GM21723 (cell line): ENCODE measurements around the gene PLXNA2.

ENCODE experiments used
- ATAC-seq: cut with Tn5 transposase; IDR thresholded peaks from one replicate; pipeline ENCODE4 v1.9.1; 2021; ENCODE audit warnings: mild to moderate bottlenecking, moderate library complexity; ENCODE audit not compliant: unreplicated experiment

Gene PLXNA2

GRCh38 chr1:208126108-208126507 is 118.1 kb downstream of the PLXNA2 start:
- ATAC-seq = no peak

- ATAC-seq = no peak
Measured at GRCh38 chr1:208122612-208123358, 121.4 kb downstream of the PLXNA2 start.

DNA sequence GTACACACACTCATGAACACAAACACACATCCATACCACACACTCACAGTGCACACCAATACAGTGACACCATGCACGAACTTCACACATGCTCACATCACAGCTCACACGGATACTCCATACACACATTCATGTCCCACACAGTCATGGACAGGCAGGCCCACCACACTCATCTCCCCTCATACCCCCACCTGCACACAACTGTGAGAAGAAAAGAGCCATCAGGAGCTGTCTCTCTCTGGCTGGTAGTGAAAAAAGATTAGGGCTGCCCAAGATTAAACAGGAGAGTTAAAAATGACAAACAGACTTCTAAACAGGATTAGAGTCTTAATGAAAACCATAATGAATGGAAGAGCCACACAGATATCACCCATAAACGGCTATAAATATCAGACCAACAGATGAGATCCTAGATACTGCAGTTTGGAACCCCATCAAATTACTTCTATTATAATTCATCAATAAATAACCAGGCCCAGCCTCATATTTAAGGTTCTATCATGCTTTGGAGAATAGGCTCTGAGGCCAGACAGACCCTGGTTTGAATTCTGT is 122.3 kb downstream of the PLXNA2 start:
- ATAC-seq = no peak

- ATAC-seq = no peak
Measured at GRCh38 chr1:208120431-208120790, 123.8 kb downstream of the PLXNA2 start.

- ATAC-seq = no peak
Measured at GRCh38 chr1:208118841-208119606, 125.2 kb downstream of the PLXNA2 start.

GRCh38 chr1:208118306-208118705 is 125.9 kb downstream of the PLXNA2 start:
- ATAC-seq = no peak

DNA sequence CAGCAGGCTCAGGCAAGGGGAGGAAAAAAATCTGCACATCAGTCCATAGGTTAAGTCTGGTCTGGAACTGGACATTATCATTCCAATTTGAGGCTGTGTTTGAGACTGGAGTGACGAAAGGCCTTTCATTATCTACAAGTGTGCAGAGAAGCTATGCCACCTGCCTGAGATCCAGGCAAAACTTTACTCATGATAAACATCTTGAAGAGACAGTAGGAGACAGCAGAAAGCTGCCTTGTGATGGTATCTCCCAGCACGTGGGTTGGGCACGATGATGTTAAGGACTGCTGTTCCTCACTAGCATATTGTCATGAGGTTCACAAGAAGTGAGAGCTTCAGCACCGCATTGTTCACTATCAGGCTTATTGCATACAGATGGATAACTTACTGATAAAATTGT is 126.4 kb downstream of the PLXNA2 start:
- ATAC-seq = no peak

DNA sequence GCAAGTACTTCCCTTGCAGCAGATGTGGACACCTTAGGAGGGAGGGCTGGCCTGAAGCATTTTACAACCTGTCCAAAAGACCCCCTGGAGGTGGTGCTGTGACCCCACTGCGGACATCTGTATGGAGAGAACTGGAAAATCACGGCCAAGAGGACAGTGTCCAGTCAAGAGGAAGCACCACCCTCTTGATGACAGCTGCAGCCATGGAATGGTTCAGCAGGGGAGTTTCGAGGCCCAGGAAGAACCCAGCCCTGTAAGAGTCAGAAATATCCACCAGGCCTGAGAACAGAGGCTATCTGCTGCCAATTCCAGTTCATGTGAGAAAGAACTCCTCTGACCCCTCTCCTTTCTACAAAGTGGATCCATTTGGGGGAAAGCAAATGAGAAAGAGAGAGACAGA is 126.8 kb downstream of the PLXNA2 start:
- no peak for ATAC-seq

- no peak for ATAC-seq
Measured at GRCh38 chr1:208115924-208116640, 128.1 kb downstream of the PLXNA2 start.

GRCh38 chr1:208113011-208113410 is 131.2 kb downstream of the PLXNA2 start:
- ATAC-seq = no peak

GRCh38 chr1:208112401-208112800 is 131.8 kb downstream of the PLXNA2 start:
- ATAC-seq = no peak

GRCh38 chr1:208111646-208112190 is 132.5 kb downstream of the PLXNA2 start:
- ATAC-seq = no peak

- ATAC-seq = no peak
Measured at GRCh38 chr1:208110296-208110695, 133.9 kb downstream of the PLXNA2 start.

- no peak for ATAC-seq
Measured at GRCh38 chr1:208108646-208109330, 135.4 kb downstream of the PLXNA2 start.

DNA sequence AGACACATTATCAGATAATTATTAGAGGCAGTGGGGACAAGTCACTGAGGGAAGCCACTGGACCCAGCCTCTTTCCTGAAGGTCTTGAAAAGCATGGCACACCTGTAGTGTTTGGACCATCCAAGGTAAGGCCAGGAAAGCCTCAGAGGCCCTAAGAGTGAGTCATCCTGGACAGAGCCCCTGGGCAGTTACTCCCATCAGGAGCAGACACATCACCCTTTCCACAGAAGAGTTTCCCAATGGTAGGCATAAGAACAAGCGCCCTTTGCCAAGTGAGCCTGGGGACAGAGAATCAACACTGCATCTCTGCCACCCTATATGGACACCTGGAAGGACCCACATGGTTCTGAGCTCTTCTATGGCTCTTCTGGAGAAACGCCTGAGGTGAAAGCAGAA is 136.0 kb downstream of the PLXNA2 start:
- no peak for ATAC-seq

GRCh38 chr1:208107425-208108212 is 136.6 kb downstream of the PLXNA2 start:
- no peak for ATAC-seq

- no peak for ATAC-seq
Measured at GRCh38 chr1:208106218-208106617, 138.0 kb downstream of the PLXNA2 start.

- no peak for ATAC-seq
Measured at GRCh38 chr1:208105756-208106155, 138.4 kb downstream of the PLXNA2 start.

DNA sequence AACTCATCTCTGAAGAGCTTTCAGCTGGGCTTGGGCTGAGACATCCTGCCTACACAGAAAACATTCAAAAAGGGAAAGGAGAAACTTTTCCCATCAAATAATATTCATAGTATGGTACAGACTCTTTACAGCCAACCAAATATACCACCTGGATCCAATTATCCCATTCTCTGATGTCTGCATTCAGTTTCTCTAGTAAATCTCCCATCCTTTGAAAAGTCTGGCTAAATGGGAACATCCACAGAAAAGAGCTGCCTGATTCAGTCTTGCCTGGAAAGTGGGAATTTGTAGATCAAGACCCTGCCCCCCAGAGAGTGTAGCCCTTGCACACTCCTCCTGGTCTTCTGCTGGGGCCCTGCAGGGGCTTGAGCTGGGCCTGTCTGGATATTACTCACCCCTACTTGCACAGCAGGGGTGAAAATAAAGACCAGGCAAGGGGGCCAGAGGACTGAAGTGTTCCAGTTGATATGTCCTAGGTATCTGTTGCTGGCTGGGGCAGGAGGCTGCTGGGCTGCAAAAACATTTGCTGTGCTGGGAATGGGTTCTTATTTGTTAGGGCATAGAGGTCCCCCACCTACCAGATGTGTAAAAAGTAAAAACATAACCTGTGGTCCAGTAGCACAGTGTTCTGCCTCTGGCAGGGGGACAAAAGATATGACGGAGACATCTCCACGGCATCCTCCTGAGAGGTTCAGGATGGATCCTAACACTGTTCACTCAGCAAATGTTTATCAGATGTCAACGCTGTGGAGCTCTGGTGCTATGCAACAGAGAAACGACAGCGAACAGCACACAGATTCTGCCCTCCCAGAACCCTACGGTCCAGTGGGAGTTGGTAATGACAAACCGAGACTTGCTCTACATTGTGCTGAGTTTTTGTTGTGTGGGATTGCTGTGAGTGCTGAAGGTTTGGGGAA is 140.3 kb downstream of the PLXNA2 start:
- no peak for ATAC-seq
